CD4-positive, alpha-beta T cell treated with Interleukin-17A for 1 hour (primary cell): ENCODE results near the gene AOPEP.
A peak's percentile ranks its signal among the peaks of the same experiment; 100 is the strongest.

Experiments used
- DNase-seq: peaks from one replicate; pipeline ENCODE4 v3.0.0-alpha.2; 2020

Gene AOPEP

DNA sequence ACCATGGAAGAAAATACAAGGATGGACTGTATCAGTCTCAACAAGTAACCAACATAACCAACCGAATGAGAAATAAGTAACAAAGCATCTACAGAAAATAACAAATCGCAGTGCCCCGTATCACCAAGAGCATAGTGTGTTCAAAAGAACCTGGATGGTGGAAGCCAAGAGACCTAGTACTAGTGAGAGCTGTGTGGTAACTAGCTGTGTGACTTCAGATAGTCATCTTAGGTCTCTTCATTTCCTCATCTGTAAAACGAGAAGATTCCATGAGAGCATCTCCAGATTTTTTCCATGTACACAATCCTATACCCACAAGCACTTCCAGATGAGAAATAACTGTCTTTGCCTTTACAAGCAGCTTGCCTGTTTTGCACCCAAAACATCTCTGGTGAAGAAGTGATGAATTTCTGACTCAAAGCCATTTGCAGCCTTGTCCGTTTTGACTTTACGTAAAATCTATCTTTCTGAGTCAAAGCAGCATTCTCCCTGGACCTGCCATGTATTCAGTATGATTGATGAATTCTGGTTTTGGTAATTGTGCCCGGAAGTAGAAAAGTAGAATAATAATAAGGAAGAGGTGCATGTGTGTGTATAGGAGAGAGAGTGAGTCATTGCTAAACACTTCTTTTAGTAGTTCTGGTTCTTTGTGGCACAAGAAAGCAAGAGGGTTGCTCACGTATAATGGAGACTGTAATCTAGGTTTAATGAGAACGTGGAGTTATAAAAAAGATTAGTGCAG, 41.0 kb downstream of the AOPEP start:
- DNase-seq: no peak

DNA sequence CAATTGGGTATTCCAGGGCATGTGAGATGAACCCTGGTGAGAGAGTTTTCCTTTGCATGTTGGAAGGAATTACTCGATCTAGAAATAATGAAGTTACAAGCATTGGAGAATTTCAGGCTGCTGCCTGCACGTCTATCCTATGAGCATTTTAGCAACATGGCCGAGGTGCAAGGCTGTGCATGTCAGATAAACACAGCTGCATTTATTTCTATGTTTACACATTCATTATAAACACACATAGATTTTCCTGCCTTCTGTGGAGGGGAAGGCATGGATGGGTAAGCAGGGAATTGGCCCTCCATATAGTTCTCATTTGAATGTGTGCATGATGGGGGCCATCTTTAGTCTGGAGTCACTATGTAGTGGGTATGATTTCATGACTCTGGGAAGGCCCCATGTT, 42.3 kb downstream of the AOPEP start:
- no peak for DNase-seq

DNA sequence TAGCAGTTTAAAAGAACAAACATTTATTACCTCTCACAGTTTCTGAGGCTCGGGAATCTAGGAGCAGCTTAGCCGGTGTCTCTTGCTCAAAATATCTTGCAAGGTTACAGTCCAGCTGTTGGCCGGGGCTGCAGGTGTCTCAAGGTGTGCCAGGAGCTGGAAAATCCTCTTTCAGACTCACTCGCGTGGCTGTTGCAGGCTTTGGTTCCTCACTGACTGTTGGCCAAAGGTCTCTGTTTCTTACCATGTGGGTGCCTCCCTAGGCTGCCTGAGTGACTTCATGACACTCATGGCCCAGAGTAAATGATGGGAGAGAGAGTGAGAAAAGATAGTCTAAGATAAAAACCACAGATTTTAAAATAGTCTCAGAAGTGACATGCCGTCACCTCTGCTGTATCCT, 43.8 kb downstream of the AOPEP start:
- DNase-seq: no peak

DNA sequence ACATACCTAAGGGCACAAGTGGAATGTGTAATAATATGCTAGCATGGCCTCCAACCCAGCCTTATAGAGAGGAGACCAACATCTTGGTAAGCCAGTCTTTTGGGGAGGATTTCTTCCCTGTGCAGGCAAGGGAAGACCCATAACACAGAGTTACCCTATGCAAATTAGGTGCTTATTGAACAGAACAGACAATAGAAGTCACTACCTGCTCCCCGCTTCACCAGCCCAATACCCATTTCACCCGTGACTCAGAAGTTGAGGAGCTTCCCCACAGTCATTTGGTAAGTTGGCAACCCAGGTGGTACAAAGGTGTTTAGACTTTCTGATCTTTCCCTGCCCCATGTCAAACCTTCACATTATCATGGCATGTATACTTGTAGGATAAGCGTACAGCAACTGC, 44.6 kb downstream of the AOPEP start:
- DNase-seq: no peak

DNA sequence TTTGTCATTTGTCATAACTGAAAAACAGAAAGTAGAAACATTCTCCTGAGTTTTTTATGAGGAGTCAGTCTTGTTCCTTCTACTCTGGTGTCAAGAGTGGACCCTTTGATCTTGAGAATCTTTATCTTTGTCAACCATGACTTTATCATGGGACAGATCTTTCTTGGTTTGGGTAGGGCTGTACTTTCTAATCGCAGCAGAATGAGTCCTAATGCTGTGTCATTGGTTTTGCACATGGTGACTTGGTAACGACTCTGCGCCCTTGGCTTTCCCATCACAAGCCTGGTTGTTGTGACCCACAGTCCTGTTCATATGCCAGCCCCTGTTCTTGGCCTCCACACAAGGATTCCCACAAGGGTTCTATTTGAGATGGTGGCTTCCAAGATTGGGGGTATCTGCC, 45.6 kb downstream of the AOPEP start:
- no peak for DNase-seq

DNA sequence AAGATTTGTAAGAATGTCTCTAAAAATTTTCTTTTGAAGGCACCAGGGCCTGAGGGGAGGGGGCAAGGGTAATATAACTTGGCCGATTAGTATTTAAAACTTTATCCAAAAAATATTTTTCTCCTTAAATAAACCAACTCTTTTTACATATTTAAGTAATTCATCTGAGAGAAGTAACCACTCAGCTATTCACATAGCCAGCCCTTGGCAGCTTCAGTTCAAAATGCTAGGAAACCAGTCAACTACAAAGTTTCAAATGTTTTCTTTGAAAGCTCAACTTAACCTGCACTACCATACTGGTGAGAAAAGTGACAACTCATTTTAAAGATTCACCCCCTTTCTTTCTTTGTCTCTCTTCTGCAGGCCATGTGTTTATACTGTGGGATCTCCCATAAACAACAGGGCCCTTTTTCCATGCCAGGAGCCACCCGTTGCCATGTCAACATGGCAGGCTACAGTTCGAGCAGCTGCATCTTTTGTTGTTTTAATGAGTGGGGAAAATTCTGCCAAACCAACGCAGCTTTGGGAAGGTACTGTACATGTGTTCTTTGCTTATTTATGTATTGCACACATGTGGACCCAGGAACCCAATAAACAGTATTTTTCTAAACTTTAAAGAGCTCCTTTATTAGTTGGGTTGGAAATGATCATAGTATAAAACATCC, 46.3 kb downstream of the AOPEP start:
- no peak for DNase-seq

DNA sequence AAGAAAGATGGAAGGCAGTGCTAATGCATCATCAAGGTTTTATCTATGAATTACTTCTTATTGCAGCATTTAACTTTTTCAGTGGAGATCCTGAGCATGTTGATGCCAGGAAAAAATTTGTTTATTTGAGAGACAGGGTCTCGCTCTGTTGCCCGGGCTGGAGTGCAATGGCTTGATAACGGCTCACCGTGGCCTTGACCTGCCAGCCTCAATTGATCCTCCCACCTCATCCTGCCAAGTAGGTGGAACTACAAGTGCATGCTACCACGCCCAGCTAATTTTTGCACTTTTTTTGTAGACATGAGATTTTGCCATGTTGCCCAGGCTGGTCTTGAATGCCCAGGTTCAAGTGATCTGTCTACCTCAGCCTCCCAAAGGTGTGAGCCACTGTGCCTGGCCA, 47.2 kb downstream of the AOPEP start:
- DNase-seq: no peak

DNA sequence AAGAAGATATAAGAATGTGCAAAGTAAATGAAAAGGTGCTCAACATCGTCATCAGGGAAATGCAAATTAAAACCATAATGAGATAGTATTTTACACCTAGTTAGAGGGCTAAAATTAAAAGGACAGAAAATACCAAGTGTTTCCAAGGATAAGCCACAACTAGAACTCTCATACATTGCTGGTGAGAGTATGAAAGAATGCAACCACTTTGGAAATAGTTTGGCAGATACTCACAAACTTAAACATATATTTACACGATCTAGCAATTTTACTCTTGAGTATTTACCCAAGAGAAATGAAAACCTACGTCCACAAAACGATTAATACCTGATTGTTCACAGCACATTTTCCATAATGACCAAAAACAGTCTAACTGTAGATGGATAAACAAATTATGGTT, 51.5 kb downstream of the AOPEP start:
- no peak for DNase-seq

DNA sequence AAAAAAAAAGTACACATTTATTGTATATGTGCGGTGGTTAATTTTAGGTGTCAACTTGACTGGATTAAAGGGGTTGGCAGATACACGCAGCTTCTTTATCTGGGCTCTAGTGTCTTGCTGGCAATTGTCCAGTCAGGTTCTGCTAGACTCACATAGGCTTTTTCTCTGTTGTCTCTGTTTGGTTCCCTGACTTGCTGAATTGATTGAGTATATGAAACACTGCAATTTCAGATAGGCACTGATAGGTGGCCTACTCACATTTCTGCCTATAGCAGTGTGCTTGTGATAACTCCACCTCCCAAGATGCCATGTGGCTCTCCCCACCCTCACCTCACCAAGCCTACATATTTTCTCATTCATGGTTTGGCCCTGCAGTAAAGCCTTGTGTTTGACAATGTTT, 52.5 kb downstream of the AOPEP start:
- no peak for DNase-seq

DNA sequence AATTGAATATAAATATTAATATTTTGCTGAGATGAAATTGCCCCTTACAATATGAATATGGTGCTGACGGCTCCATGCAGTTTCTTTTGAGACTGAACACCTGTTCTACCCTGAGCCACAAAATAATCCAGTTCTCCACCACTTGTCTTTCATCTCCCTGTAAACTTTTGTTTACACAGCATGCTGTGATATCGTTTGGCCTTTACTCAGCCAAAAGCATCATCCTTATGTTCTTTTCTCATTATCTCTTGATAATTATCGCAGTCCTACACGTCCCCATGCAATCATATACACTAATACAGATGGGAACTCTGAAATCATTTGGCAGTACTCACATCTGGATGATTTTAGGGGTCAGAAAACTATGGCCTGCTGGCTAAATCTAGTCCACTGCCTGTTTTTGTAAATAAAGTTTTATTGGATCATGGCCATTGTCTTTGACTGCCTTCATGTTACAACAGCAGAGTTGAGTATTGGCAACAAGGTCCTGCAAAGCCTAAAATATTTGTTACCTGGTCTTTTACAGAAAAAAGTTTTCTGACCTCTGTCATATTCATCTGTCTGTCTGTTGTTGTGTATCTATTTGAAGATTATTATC, 53.3 kb downstream of the AOPEP start:
- DNase-seq: no peak

DNA sequence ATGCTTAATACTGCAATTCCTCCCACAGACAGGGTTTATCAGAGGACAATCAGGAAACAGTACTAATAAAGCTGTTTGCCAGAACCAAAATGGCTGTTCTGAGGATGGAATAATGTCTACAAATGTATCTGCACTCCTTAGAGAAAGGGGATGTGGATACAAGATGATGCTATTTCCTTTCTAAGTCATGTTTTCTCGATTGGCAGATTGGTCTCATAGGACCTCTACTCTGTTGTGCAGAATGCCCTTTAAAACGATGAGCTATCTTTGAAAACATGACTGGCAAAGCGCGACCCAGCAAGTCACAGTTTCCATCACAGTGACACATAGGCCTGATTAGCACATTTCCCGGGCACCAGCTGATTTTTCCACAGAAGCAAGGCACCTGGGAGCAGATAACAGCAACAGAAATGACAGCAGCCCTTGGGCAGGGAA, 54.0 kb downstream of the AOPEP start:
- DNase-seq: no peak

DNA sequence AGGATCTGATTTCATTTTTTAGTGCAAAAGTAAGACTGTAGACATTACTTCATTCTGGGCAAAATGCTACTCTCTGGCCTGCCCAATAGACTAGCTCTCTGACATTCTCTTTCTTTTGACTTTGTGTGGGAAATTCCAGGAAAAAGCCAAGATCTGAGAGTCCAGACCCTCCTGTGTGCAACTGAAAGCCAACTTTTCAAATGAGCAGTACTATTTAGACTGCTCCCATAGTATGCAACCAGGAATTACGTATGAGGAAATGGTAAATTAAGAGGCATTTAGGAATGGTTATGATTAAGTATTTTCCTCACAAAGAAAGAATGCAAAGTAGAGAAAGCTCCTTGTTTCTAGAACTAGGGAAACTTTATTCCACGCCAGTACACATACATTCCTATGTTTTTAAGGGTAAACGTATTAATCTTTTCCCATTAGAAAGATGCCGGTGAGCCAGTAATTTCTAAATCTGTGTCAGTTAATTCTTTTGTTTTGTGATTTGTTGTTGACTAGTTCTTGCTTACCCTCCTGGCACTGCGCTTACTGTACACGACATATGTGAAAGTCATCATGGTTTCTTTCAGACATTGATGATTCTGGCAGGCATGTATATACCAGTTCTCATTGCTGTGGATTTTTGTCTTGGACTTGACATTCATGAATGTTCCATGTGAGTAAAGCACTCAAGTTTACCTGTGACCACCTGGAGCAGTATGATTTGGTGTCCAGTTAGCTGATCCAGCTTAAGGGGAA, 56.0 kb downstream of the AOPEP start:
- no peak for DNase-seq

DNA sequence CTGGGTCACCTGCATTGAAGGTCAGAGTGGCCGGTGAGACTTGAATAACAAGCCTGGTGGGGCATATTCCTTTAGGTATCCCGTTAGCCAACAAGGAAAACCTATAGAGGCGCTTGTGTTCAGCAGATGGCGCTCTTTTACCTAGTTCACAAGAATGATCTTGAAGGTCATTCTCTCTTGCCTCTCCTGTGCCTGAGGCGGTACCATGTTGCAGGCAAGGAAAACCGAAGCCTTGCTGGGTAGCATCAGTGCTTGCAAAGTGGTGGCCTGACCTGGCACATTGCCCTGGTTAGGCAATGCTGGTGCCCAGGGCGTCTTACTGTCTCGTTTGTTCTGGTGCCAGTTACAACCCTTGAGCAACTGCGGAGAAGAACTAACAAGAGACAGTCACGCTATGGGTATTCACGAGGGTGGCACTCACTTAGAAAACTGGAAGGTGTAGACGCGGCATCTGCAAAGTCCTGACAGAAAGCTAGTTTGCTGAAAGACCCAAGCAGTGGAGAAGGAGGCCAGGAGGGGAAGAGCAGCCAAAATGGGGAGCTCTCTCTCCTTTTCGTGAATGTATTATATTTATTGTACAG, 56.7 kb downstream of the AOPEP start:
- peak; percentile 58 for DNase-seq

DNA sequence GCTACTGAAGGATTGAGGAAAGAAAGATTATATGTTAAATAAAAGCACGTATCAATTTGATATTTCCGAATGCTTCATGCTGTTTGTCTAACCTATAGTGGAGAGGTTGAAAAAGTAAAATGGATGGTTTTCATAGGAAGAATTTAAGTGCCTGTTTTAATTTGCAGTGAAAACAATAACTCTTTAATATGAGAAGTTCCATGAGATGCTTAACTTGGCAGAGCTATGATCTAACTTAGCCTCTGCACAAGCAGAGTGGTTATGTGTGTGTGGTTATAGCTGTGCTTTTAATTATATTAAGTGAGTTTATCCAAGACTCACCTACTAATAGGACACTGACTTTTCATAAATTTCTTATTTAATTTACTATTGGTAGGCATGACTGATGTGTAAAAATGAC, 57.4 kb downstream of the AOPEP start:
- no peak for DNase-seq

DNA sequence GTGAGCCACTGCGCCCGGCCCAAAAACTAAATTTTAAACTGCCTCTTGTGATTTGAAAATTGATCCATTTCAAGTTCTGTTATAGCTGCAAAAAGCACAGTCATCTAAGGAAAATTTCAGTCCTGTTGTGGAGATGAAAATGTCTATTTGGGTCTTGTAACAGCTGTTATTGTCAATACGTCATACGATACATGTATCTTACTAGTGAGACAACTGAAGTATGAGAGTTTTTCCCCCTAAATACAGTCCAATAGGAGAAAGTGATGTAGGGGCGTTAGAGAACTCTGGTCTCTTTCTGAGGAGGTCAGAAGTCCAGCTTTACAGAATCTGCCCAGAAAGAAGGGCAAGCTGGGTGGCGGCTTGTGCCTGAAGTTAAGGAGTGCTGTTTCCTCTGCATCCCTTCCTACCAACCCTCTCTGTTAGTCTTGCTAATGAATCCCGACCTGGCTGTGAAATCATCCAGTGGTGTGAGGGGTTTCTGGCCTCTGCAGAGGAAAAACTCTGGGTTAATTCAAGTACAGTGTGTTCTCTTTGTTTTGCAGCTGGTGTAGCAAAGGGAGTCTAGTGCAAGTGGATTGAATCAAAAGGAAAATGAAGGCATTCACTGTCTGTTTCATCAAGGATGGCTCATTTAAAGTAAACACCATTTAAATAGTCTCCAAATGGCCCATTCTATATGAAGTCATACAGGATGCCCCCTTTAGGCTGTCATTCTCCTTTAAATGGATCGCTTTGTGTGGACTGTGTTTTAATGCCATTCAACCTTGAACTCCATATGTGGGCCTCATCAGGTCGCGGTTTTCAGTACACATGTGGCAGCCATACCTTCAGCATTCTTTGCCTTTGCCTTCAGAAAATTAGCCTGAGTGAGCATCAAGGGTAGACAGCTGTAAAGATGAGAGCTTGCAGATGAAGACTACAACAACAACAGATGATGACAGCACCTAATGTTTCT, 59.0 kb downstream of the AOPEP start:
- no peak for DNase-seq

DNA sequence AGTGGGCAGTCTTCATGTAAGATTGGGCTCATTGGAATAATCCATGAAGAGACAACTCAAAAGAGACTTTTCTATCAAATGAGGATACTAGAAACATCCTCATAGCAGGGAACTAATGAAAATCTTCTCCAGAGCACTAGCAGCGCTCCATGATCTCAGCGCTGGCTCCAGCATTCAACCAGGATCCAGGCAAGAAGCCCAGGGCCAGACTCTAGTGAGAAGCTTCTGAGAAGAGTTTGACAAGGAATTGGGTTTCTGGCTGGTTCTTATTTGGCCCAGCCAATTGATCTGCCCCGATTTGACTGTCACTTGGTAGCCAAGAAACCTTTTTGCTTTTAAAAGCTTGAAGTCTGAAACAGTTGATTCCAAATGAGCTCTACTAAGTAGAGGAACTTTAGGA, 60.1 kb downstream of the AOPEP start:
- DNase-seq: no peak

DNA sequence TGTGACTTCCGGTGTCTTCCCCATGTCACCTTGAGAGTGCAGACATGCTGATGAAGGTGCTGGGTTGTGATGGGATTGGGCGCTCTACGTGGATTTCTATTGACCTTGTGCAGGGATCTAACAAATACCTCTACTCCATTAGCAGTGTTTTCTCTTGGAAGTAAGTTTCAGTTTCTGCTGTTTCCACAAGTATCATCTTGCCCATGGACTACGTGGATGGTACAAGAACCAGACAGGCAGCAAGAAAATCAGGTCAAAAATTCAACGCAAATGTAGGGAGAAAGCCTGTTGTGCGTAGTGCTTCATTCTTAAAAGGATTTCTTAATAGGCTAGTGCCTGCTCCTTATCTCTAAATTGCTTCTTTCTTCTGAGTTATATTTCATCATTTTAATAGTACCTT, 60.8 kb downstream of the AOPEP start:
- DNase-seq: no peak

DNA sequence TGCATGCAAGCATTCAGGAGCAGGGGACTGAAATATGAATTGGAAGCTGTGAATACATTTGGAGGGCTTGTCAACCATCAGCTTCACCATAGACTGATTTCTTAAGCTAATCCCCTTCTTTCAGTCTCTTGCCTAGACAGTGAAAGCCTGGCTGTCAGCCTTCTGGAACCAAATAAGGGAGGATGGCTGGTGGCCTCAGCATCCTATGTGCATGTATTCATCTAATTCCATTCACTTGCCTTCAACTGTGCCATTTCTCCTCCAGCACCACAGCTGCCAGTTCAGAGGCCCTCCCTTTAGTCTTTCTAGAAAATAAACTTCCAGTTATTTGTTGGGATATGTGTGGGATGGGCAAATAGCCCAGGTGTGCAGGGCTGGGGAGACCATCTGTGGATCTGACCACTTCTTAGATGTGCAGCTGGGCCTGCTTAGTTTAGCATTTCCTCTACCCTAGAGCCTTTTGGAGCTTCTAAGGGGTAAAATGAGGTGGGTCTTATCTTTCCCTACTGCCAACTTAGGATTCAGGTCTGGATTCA, 62.1 kb downstream of the AOPEP start:
- DNase-seq: no peak

DNA sequence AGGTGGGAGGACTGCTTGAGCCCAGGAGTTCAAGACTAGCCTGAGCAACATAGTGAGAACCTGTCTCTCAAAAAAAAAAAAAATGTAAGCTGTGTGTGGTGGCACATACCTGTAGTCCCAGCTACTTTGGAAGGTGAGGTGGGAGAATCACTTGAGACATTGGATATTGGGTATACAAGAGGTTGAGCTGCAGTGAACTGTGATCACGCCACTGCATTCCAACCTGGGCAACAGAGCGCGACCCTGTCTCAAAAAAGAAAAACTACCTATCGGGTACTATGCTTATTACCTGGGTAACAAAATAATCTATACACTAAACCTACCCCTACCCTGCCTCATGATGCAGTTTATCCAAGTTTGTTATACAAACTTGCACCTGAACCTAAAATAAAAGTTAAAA, 64.9 kb downstream of the AOPEP start:
- no peak for DNase-seq

DNA sequence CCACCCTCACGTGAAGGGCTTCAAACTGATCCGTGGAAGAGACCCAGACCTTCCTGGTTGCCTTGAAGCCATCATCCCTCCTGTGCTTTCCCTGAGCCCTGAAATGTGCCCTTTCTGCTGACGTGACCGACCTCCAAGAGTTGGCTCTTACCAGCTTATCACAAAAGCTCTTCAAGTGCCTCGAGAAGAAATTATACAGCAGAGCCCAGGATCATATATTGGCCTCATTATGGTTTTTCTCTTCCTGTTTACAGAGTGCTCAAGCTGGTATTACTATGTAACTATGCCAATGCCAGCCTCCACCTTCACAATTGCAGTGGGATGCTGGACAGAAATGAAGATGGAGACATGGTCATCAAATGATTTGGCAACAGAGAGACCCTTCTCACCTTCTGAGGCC, 66.0 kb downstream of the AOPEP start:
- no peak for DNase-seq

DNA sequence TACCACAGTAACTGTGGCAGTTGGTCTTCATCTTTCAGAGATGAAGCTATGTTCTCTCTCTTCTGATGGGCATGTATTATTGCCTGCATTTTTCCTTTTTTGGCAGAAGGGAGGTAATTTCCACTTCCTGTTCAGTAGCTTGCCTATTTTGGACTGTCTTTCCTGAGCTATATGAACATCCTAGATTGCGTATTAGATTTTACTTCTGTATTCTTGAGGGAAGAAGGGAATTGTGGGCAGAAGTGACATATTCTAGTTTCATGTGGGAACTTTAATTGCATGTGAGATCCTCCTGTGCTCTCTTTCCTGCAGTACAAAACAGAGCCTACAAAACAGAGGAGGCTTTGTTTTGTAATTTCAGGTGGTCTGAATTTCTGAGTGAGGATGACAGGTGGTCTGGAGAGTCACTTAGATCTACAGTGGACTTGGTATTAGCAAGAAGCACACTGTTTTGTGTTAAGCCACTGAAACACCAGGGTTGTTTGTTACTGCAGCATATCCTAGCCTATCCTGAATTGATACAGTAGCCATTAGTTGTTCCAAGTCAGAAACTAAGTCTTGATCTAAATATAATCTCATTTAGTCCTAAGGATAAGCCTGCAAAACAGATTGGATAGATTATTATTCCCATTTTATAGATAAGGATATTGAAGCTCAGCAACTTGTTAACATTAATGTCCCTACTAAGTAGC, 68.1 kb downstream of the AOPEP start:
- DNase-seq: no peak
